LNCaP clone FGC (cell line): ENCODE data around the gene KRTAP12-4.
"Not testable (repeated sequence)": the region's sequence is repeated elsewhere in the genome, so short reads cannot be mapped to it uniquely, and the experiment has no call there.

ENCODE experiments used
- DNase-seq: peaks from one replicate; pipeline ENCODE4 v3.0.0-alpha.2; 2011; ENCODE audit warnings: low read depth
- H3K4me3 ChIP-seq: 2 replicates; pipeline ENCODE4 v1.5.1; 2011; ENCODE audit warnings: mild to moderate bottlenecking, low read depth, low read length, control low read depth
- TF ChIP-seq, protein P1 (sequence below): IDR thresholded peaks from 2 replicates; pipeline ENCODE4 v1.5.1; 2012; ENCODE audit warnings: mild to moderate bottlenecking; ENCODE audit not compliant: control insufficient read depth, insufficient read depth; ENCODE audit errors: extremely low read depth

Gene KRTAP12-4

DNA sequence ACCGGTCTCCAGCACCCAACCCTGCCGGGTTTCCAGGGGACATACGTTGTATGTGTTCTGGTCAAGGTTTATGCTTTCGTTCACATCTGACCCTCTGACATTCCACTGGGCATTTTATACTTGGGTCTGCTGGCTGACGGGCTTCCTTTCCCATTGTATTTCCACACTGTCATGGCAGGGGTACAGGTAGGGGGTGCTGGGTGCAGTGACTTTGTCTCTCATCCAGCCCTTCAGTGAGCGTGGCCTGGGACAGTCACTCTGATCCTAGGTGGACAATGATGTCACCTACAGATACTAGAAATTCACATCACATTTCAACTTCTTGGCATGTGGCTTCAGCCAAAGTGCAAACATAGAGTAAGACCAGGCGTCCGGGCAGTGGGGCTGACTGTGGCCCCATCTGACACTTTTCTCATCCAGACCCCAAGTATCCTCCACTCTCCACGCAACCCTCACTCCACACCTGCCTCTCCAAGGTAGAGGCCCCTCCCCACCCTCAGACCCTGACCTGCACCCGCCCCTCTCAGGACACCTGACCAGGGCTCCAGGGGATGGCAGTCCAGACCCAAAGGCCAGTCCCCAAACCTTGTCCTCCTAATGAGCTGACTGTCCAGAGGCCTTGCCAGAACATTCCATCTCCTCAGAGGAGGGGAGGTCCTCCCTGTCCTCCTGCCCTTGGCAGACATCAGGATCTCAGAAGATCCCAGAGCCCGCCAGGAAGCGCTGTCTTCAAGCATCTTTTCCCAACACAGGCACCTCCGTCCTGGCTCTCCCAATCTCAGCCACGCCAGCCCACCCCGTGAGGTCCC lies 18.0 kb downstream of the KRTAP12-4 start:
- no peak overlapping the region for H3K4me3 ChIP-seq
- TF ChIP-seq, protein P1, sequence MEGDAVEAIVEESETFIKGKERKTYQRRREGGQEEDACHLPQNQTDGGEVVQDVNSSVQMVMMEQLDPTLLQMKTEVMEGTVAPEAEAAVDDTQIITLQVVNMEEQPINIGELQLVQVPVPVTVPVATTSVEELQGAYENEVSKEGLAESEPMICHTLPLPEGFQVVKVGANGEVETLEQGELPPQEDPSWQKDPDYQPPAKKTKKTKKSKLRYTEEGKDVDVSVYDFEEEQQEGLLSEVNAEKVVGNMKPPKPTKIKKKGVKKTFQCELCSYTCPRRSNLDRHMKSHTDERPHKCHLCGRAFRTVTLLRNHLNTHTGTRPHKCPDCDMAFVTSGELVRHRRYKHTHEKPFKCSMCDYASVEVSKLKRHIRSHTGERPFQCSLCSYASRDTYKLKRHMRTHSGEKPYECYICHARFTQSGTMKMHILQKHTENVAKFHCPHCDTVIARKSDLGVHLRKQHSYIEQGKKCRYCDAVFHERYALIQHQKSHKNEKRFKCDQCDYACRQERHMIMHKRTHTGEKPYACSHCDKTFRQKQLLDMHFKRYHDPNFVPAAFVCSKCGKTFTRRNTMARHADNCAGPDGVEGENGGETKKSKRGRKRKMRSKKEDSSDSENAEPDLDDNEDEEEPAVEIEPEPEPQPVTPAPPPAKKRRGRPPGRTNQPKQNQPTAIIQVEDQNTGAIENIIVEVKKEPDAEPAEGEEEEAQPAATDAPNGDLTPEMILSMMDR: no peak
- no peak for DNase-seq

DNA sequence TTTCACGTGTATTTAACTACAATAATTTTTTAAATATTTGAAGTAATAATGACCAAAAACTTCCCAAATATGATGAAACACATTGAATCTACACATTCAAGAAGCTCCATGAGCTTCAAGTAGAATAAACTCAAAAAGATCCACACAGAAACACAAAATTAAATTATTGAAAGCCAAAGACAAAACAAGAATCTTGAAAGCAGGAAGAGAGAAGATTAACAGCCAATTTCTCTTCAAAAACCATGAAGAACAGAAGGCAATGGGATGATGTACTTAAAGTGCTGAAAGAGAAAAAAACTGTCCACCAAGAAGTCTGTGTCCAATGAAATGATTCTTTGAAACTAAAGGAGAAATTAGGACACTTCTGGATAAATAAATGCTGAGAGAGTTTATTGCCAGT lies 22.4 kb downstream of the KRTAP12-4 start:
- no peak overlapping the region for H3K4me3 ChIP-seq
- TF ChIP-seq, protein P1: no peak
- DNase-seq: no peak

- H3K4me3 ChIP-seq: no peak overlapping the region
- TF ChIP-seq, protein P1: no peak
- DNase-seq: no peak
Observed at GRCh38 chr21:44630440-44630839, 24.0 kb downstream of the KRTAP12-4 start.

GRCh38 chr21:44628707-44629391 lies 25.6 kb downstream of the KRTAP12-4 start:
- no peak for DNase-seq
- TF ChIP-seq, protein P1: no peak
- no peak overlapping the region for H3K4me3 ChIP-seq

- not testable (repeated sequence) for DNase-seq, H3K4me3 ChIP-seq
Observed at GRCh38 chr21:44627831-44628233, 26.6 kb downstream of the KRTAP12-4 start.

GRCh38 chr21:44627181-44627822 lies 27.2 kb downstream of the KRTAP12-4 start:
- DNase-seq, H3K4me3 ChIP-seq: not testable (repeated sequence)

- H3K4me3 ChIP-seq: no peak within 1 kb of the TSS
- no peak for DNase-seq
- TF ChIP-seq, protein P1: no peak
Observed at GRCh38 chr21:44626673-44627143, 27.8 kb downstream of the KRTAP12-4 start, which contains the start of gene KRTAP10-9. Gene KRTAP10-9 (plus strand): TSS chr21:44627093. CDS start chr21:44627172, 79 bp downstream.
